GM19035 (cell line): Measurements from ENCODE around the gene OR6B1.
"Not testable (repeated sequence)": the region's sequence is repeated elsewhere in the genome, so short reads cannot be mapped to it uniquely, and the experiment has no call there.

Experiments used
- ATAC-seq: cut with Tn5 transposase; IDR thresholded peaks from one replicate; pipeline ENCODE4 v1.9.1; 2021; ENCODE audit not compliant: unreplicated experiment

OR6B1 gene

GRCh38 chr7:144036302-144036885 is 36.3 kb downstream of the OR6B1 start:
- no peak for ATAC-seq

GRCh38 chr7:144037414-144038035 is 37.4 kb downstream of the OR6B1 start:
- no peak for ATAC-seq

GRCh38 chr7:144038887-144039286 is 38.8 kb downstream of the OR6B1 start:
- no peak for ATAC-seq

GRCh38 chr7:144048648-144049047 is 48.5 kb downstream of the OR6B1 start, which contains the start of gene OR2A5:
Gene OR2A5, plus strand, starts transcription at chr7:144048948. Its CDS starts 1,454 bp downstream, at chr7:144050402.
- ATAC-seq = no peak

DNA sequence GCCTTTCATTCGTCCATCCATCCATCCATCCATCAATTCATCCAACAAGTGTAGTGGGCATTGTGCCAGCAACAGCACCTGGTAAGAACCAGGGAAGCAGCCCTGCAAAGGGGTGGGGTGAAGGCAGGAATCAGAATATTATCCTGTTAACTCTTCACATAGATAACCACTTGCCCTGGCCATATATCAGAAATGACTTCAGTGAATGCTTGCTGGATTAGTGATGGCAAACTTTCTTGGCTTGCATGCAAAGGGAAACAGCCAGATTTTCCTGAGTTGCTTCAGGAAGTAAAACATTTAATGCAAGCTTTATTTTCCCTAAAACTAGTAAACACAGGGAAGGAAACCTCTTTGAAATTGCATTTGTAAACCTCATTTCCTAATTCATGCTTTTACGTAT is 49.4 kb downstream of the OR6B1 start:
- ATAC-seq = no peak

DNA sequence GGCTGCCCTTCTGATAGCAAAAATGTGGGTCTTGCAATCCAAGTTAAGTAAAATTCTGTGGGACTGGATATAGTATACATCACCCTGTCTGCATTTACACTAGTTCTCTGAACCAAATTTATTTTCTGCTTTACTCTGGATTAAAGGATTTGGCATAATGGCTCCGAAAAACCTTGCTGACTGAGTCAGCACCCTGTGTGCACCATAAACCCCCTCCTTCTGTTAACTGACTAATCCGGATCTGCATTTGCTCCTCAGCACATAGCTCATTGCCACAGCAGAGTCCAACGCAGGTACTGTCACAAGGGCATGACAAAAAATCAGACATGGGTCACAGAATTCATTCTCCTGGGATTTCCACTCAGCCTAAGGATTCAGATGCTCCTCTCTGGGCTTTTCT is 50.0 kb downstream of the OR6B1 start:
- no peak for ATAC-seq

GRCh38 chr7:144050884-144051283 is 50.8 kb downstream of the OR6B1 start:
- not testable (repeated sequence) for ATAC-seq

- ATAC-seq = no peak
These were observed 57.8 kb downstream of the OR6B1 start for GRCh38 chr7:144057954-144058353.
